ENCODE data around the gene DDX3X.

DDX3X gene

GRCh38 chrX:41334363-41335197, 618 bp downstream of the DDX3X start:
- Mint-ChIP-seq H3K9me3 (no peaks in the 10 kb centered on the region), H3K4me3 (peak overlapping the region; percentile 95 to 100), H3K4me1 (ENCODE audit: low read depth in 2 of 2) (peaks cover 19 to 36% of the 10 kb centered on the region in 2 donors), H3K27me3 (no peaks in the 10 kb centered on the region), H3K36me3 (ENCODE audit: insufficient read depth) (peaks cover 73% of the 10 kb centered on the region), H3K27ac (peak overlapping the region; percentile 100)
- ATAC-seq (replicated peaks) (peak; percentile 30), DNase-seq (peak; percentile 70 to 73 (median 71))

DNA sequence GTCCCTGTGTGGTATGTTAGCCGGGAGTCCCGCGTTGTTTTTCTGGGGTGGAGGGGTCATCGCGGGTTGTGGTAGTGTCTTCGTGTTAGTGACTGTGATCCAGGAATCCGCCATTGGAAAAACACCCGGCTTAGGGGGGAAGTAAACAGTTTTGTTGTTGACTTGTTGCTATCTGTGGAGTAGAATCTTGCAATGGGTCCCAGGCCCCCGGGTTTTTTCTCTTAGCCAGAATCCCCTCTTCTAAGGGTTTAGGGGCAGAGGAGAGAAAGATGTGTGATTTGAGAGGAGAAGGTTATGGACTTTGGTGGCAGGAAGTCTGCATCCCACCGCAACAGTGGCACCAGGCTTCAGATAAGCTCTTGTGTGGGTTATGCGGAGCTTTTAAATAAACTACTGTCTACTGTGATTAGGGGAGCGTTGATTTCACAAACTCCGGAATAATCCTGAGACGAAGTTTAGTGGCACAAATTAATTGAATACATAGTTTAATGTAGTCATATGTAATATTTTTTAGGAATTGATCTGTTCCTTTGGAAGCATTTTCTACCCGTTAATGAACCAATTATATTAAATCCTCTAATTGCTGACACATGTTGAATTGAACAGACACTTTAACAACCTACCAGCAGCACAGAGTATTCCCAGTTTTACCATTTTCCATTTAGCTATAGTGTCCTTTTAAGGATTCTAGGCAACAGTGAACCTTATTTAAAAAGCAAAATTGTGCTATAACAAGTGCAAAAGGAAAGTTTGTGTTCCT, 1.4 kb downstream of the DDX3X start:
- Mint-ChIP-seq H3K27me3 (no peaks in the 10 kb centered on the region), H3K9me3 (no peaks in the 10 kb centered on the region), H3K4me3 (peak overlapping the region; percentile 95 to 100), H3K36me3 (ENCODE audit: insufficient read depth) (peaks cover 80% of the 10 kb centered on the region), H3K27ac (peak overlapping the region; percentile 100), H3K4me1 (ENCODE audit: low read depth in 2 of 2) (peaks cover 17 to 37% of the 10 kb centered on the region in 2 donors)
- no peak for ATAC-seq (replicated peaks)
- no peak for DNase-seq

GRCh38 chrX:41335958-41336331, 2.0 kb downstream of the DDX3X start:
- DNase-seq, result no peak
- peaks cover 19 to 40% of the 10 kb centered on the region in 2 donors for H3K4me1 Mint-ChIP-seq (ENCODE audit: low read depth in 2 of 2)

GRCh38 chrX:41336447-41336846, 2.5 kb downstream of the DDX3X start:
- ATAC-seq (replicated peaks) (no peak), DNase-seq (no peak)
- H3K36me3 Mint-ChIP-seq (ENCODE audit: insufficient read depth), result peaks cover 88% of the 10 kb centered on the region
- peak overlapping the region; percentile 100 for H3K27ac Mint-ChIP-seq
- H3K4me1 Mint-ChIP-seq (ENCODE audit: low read depth in 2 of 2), result peaks cover 20 to 42% of the 10 kb centered on the region in 2 donors
- peak overlapping the region; percentile 95 to 100 for H3K4me3 Mint-ChIP-seq
- H3K27me3 Mint-ChIP-seq, result no peaks in the 10 kb centered on the region
- no peaks in the 10 kb centered on the region for H3K9me3 Mint-ChIP-seq

More at GRCh38 chrX:41335958-41336331, 2.0 kb downstream of the DDX3X start:
- H3K36me3 Mint-ChIP-seq (ENCODE audit: insufficient read depth), result peaks cover 84% of the 10 kb centered on the region
- H3K9me3 Mint-ChIP-seq, result no peaks in the 10 kb centered on the region
- H3K27ac Mint-ChIP-seq, result peak overlapping the region; percentile 100
- no peaks in the 10 kb centered on the region for H3K27me3 Mint-ChIP-seq
- peak overlapping the region; percentile 95 to 100 for H3K4me3 Mint-ChIP-seq
- ATAC-seq (replicated peaks), result no peak

GRCh38 chrX:41337140-41337539, 3.2 kb downstream of the DDX3X start:
- Mint-ChIP-seq H3K27ac (peak overlapping the region in 1 of 2 donors; percentile 100), H3K9me3 (no peaks in the 10 kb centered on the region), H3K4me1 (ENCODE audit: low read depth in 2 of 2) (peaks cover 20 to 42% of the 10 kb centered on the region in 2 donors), H3K27me3 (no peaks in the 10 kb centered on the region), H3K36me3 (ENCODE audit: insufficient read depth) (peaks cover 90% of the 10 kb centered on the region), H3K4me3 (peak overlapping the region; percentile 95 to 100)
- no peak for ATAC-seq (replicated peaks)
- no peak for DNase-seq

- DNase-seq, result no peak
- Mint-ChIP-seq H3K4me3 (peak overlapping the region; percentile 95 to 100), H3K4me1 (ENCODE audit: low read depth in 2 of 2) (peaks cover 19 to 38% of the 10 kb centered on the region in 2 donors), H3K27ac (no peak overlapping the region), H3K9me3 (no peaks in the 10 kb centered on the region), H3K36me3 (ENCODE audit: insufficient read depth) (peaks cover 92% of the 10 kb centered on the region), H3K27me3 (no peaks in the 10 kb centered on the region)
- ATAC-seq (replicated peaks), result no peak
Measured at GRCh38 chrX:41338436-41338835, 4.5 kb downstream of the DDX3X start.

GRCh38 chrX:41339148-41339547, 5.2 kb downstream of the DDX3X start:
- DNase-seq (no peak), ATAC-seq (replicated peaks) (no peak)
- Mint-ChIP-seq H3K9me3 (no peaks in the 10 kb centered on the region), H3K36me3 (ENCODE audit: insufficient read depth) (peaks cover 92% of the 10 kb centered on the region), H3K4me3 (peak overlapping the region; percentile 95 to 100), H3K27ac (no peak overlapping the region), H3K27me3 (no peaks in the 10 kb centered on the region), H3K4me1 (ENCODE audit: low read depth in 2 of 2) (peaks cover 18 to 35% of the 10 kb centered on the region in 2 donors)

DNA sequence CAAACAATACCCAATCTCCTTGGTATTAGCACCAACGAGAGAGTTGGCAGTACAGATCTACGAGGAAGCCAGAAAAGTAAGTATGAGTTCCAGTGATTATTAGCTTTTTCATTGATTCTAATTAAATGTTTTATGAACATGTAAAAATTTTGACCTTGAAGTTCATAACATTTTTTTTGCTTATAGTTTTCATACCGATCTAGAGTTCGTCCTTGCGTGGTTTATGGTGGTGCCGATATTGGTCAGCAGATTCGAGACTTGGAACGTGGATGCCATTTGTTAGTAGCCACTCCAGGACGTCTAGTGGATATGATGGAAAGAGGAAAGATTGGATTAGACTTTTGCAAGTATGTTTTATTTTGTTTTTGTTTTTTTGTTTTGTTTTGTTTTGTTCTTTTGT, 10.1 kb downstream of the DDX3X start:
- H3K27ac Mint-ChIP-seq, result peak overlapping the region in 1 of 2 donors; percentile 69
- H3K4me1 Mint-ChIP-seq (ENCODE audit: low read depth in 2 of 2), result peaks cover 12 to 14% of the 10 kb centered on the region in 2 donors
- peaks cover 97% of the 10 kb centered on the region for H3K36me3 Mint-ChIP-seq (ENCODE audit: insufficient read depth)
- H3K4me3 Mint-ChIP-seq, result no peak overlapping the region
- no peak for DNase-seq
- ATAC-seq (replicated peaks), result no peak
- no peaks in the 10 kb centered on the region for H3K9me3 Mint-ChIP-seq
- H3K27me3 Mint-ChIP-seq, result no peaks in the 10 kb centered on the region

- Mint-ChIP-seq H3K27me3 (no peaks in the 10 kb centered on the region), H3K27ac (peak overlapping the region; percentile 81 to 93), H3K36me3 (ENCODE audit: insufficient read depth) (peaks cover 100% of the 10 kb centered on the region), H3K4me1 (ENCODE audit: low read depth in 2 of 2) (peaks cover 5 to 8% of the 10 kb centered on the region in 2 donors), H3K9me3 (no peaks in the 10 kb centered on the region), H3K4me3 (no peak overlapping the region)
- no peak for ATAC-seq (replicated peaks)
- no peak for DNase-seq
Measured at GRCh38 chrX:41347186-41347585, 13.2 kb downstream of the DDX3X start.

DNA sequence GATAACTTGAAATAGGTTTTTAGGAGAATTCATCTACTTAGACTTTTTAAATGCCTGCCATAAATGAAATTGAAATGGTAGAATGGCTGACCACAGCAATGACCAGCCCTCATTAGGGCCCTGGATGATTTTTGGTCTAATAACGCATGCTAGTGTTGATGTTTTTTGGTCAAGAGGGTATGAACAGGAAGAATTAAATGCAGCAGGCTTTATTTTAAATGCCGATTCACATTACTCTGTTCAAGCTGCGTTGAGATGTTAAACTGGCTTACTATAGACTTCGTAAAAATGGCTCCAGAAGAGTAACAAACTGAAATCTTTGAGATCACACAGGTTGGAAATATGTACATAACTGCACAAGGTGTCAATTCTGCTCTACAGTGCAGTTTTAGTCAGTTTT, 14.6 kb downstream of the DDX3X start:
- Mint-ChIP-seq H3K36me3 (ENCODE audit: insufficient read depth) (peaks cover 100% of the 10 kb centered on the region), H3K27ac (peak overlapping the region in 1 of 2 donors; percentile 82), H3K27me3 (no peaks in the 10 kb centered on the region), H3K9me3 (no peaks in the 10 kb centered on the region), H3K4me1 (ENCODE audit: low read depth in 2 of 2) (peaks cover 11 to 12% of the 10 kb centered on the region in 2 donors), H3K4me3 (no peak overlapping the region)
- DNase-seq (no peak), ATAC-seq (replicated peaks) (no peak)

GRCh38 chrX:41350150-41350975, 16.4 kb downstream of the DDX3X start:
- peak overlapping the region; percentile 72 to 82 for H3K27ac Mint-ChIP-seq
- no peaks in the 10 kb centered on the region for H3K9me3 Mint-ChIP-seq
- peaks cover 11 to 13% of the 10 kb centered on the region in 2 donors for H3K4me1 Mint-ChIP-seq (ENCODE audit: low read depth in 2 of 2)
- ATAC-seq (replicated peaks) (peak; percentile 30), DNase-seq (no peak)
- H3K27me3 Mint-ChIP-seq, result no peaks in the 10 kb centered on the region
- H3K36me3 Mint-ChIP-seq (ENCODE audit: insufficient read depth), result peaks cover 93% of the 10 kb centered on the region
- peak overlapping the region in 1 of 2 donors; percentile 49 for H3K4me3 Mint-ChIP-seq

- peak; percentile 19 for ATAC-seq (replicated peaks)
- Mint-ChIP-seq H3K9me3 (no peaks in the 10 kb centered on the region), H3K36me3 (ENCODE audit: insufficient read depth) (peaks cover 89% of the 10 kb centered on the region)
Measured at GRCh38 chrX:41350976-41351569, 17.1 kb downstream of the DDX3X start.

More at GRCh38 chrX:41350976-41351569, 17.1 kb downstream of the DDX3X start:
- H3K4me1 Mint-ChIP-seq (ENCODE audit: low read depth in 2 of 2), result peaks cover 11 to 13% of the 10 kb centered on the region in 2 donors
- peak overlapping the region in 1 of 2 donors; percentile 49 for H3K4me3 Mint-ChIP-seq
- no peaks in the 10 kb centered on the region for H3K27me3 Mint-ChIP-seq
- peak overlapping the region; percentile 72 to 82 for H3K27ac Mint-ChIP-seq
- DNase-seq, result no peak
